ENCODE data around the gene RAB41. TPM values are rescaled to one million over a fixed set of nuclear protein-coding genes. Genes with fewer than 3 reads are reported as not detected.

RAB41 gene
- total RNA-seq, 1 donor from 2014 or later = not detected

DNA sequence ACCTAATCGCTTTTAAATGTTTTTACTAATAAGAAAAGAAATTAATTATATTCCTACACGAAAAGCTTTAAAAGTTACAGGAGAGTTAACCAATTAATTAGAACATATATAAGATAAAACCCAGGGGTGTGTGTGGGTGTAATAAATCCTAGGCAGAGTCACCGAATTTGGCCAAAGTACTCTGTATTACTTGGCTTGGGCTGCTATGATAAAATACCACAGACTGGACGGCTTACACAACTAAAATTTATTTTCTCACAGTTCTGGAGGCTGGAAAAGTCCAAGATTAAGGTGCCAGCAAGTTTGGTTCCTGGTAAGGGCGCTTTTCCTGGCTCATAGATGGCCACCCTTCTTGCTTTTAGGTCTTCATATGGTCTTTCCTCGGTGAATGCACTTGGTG is 37.1 kb upstream of the RAB41 start:
- no peaks in the 10 kb centered on the region for H3K4me1 Mint-ChIP-seq (ENCODE audit: unreplicated experiment)
- no peaks in the 10 kb centered on the region for H3K36me3 Mint-ChIP-seq (ENCODE audit: low read depth, unreplicated experiment)
- H3K4me3 Mint-ChIP-seq (ENCODE audit: unreplicated experiment) = no peak overlapping the region
- no peak overlapping the region for H3K27ac Mint-ChIP-seq (ENCODE audit: unreplicated experiment)
- H3K9me3 Mint-ChIP-seq (ENCODE audit: unreplicated experiment) = no peaks in the 10 kb centered on the region
- H3K27me3 Mint-ChIP-seq (ENCODE audit: unreplicated experiment) = no peaks in the 10 kb centered on the region
- no peak for DNase-seq (ENCODE audit: low spot score)
- TF ChIP-seq, protein P1, sequence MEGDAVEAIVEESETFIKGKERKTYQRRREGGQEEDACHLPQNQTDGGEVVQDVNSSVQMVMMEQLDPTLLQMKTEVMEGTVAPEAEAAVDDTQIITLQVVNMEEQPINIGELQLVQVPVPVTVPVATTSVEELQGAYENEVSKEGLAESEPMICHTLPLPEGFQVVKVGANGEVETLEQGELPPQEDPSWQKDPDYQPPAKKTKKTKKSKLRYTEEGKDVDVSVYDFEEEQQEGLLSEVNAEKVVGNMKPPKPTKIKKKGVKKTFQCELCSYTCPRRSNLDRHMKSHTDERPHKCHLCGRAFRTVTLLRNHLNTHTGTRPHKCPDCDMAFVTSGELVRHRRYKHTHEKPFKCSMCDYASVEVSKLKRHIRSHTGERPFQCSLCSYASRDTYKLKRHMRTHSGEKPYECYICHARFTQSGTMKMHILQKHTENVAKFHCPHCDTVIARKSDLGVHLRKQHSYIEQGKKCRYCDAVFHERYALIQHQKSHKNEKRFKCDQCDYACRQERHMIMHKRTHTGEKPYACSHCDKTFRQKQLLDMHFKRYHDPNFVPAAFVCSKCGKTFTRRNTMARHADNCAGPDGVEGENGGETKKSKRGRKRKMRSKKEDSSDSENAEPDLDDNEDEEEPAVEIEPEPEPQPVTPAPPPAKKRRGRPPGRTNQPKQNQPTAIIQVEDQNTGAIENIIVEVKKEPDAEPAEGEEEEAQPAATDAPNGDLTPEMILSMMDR (IDR thresholded peaks at IDR 0.05; ENCODE audit: unreplicated experiment) = no peak

DNA sequence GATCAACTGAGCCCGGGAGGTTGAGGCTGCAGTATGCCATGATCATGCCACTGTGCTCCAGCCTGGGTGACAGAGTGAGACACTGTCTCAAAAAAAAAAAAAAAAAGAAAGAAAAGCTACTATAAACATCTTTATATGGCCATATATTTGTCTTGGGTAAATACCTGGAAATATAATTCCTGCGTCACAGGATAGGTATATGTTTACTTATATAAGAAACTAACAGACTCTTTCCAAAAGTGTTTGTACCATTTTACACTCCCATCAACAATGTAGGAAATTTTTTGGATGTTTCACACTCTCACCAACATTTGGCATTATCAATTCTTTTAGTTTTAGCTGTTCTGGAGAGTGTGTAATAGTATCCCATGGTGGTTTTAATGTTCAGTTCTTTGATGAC is 34.7 kb upstream of the RAB41 start:
- no peak for DNase-seq (ENCODE audit: low spot score)
- Mint-ChIP-seq H3K9me3 (ENCODE audit: unreplicated experiment) (no peaks in the 10 kb centered on the region), H3K4me3 (ENCODE audit: unreplicated experiment) (no peak overlapping the region), H3K27ac (ENCODE audit: unreplicated experiment) (no peak overlapping the region), H3K36me3 (ENCODE audit: low read depth, unreplicated experiment) (no peaks in the 10 kb centered on the region), H3K4me1 (ENCODE audit: unreplicated experiment) (no peaks in the 10 kb centered on the region), H3K27me3 (ENCODE audit: unreplicated experiment) (no peaks in the 10 kb centered on the region)
- TF ChIP-seq, protein P1 (IDR thresholded peaks at IDR 0.05; ENCODE audit: unreplicated experiment) = no peak

DNA sequence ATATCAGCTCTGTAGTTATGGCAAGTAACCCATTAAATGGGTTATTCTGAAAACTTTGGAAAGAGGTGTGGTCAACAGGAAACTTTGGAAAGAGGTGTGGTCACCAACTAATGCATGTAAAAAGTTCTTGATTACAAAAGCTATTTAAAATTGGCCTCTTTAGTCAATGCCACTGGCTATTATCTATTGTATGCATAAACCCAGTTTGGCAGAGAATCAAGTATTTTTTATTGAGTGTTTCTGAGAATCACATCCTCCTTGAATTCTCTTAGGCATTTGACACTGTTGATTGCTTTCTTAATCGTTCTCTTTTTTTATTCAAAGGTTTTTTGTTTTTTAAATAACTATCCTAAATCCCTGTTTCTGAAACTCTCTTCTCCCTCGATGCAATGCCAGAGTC is 29.5 kb upstream of the RAB41 start:
- Mint-ChIP-seq H3K27me3 (ENCODE audit: unreplicated experiment) (peaks cover 1% of the 10 kb centered on the region), H3K4me3 (ENCODE audit: unreplicated experiment) (no peak overlapping the region), H3K4me1 (ENCODE audit: unreplicated experiment) (peaks cover 15% of the 10 kb centered on the region), H3K9me3 (ENCODE audit: unreplicated experiment) (no peaks in the 10 kb centered on the region), H3K27ac (ENCODE audit: unreplicated experiment) (no peak overlapping the region), H3K36me3 (ENCODE audit: low read depth, unreplicated experiment) (peaks cover 3% of the 10 kb centered on the region)
- TF ChIP-seq, protein P1 (IDR thresholded peaks at IDR 0.05; ENCODE audit: unreplicated experiment) = no peak
- DNase-seq (ENCODE audit: low spot score) = no peak

DNA sequence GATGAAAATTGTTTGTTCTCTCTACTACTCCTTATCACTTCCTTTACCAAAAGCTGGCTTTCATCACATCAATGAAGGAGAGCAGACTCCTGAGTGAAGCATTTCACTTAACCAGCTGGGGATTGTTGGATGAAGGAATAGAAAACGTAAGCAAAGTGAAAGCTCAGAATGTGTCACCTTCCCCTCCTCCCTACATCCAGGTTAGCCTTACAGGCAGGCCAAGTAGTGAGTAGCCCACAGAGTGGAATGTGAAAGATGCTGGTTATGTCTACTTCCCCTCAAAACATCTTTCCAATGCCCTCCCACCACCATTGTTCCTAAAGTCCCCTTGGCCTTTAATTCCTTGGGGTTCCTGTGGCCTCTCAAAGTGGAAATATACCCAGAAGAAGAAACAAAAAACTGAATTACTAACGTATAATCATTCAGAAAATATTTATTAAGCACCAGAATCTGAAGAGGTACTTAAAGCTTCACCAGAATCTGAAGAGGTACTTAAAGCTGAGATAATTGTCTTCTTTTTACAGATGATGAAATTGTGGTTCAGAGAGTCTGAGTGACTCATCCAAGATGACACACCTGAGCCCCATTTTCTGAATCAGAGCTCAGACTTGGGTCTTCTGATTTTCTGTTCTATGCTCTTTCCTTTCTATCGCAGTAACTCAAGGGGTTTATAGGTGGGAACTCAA is 28.5 kb upstream of the RAB41 start:
- Mint-ChIP-seq H3K36me3 (ENCODE audit: low read depth, unreplicated experiment) (peaks cover 3% of the 10 kb centered on the region), H3K9me3 (ENCODE audit: unreplicated experiment) (no peaks in the 10 kb centered on the region), H3K27me3 (ENCODE audit: unreplicated experiment) (peaks cover 1% of the 10 kb centered on the region), H3K4me1 (ENCODE audit: unreplicated experiment) (peaks cover 15% of the 10 kb centered on the region), H3K27ac (ENCODE audit: unreplicated experiment) (no peak overlapping the region), H3K4me3 (ENCODE audit: unreplicated experiment) (no peak overlapping the region)
- no peak for DNase-seq (ENCODE audit: low spot score)
- TF ChIP-seq, protein P1 (IDR thresholded peaks at IDR 0.05; ENCODE audit: unreplicated experiment) = no peak

DNA sequence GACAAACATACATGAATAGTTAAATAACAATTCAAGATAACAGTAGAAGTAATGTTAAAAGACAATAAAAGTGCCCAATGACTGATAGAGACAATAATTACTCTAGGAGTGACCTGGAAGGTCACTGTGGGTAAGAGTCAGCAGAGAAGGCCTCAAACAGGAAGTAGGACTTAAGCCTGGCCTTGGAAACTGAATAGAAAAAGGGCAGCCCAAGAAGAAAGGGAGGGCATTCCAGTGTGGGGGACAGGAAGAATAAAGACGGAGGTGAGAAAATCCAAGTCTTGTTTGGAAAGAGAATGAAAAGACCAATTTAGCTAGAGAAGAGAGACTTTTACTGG is 27.9 kb upstream of the RAB41 start:
- peaks cover 1% of the 10 kb centered on the region for H3K27me3 Mint-ChIP-seq (ENCODE audit: unreplicated experiment)
- H3K9me3 Mint-ChIP-seq (ENCODE audit: unreplicated experiment) = no peaks in the 10 kb centered on the region
- H3K4me3 Mint-ChIP-seq (ENCODE audit: unreplicated experiment) = no peak overlapping the region
- TF ChIP-seq, protein P1 (IDR thresholded peaks at IDR 0.05; ENCODE audit: unreplicated experiment) = no peak
- H3K36me3 Mint-ChIP-seq (ENCODE audit: low read depth, unreplicated experiment) = peaks cover 3% of the 10 kb centered on the region
- H3K4me1 Mint-ChIP-seq (ENCODE audit: unreplicated experiment) = peaks cover 15% of the 10 kb centered on the region
- DNase-seq (ENCODE audit: low spot score) = no peak
- H3K27ac Mint-ChIP-seq (ENCODE audit: unreplicated experiment) = no peak overlapping the region
